GM21390 (cell line): ENCODE measurements around the gene COG2.
"Not testable (repeated sequence)": the region's sequence is repeated elsewhere in the genome, so short reads cannot be mapped to it uniquely, and the experiment has no call there.

Source experiments
- ATAC-seq: cut with Tn5 transposase; IDR thresholded peaks from one replicate; pipeline ENCODE4 v1.9.1; 2021; ENCODE audit not compliant: unreplicated experiment

Gene COG2

GRCh38 chr1:230669543-230669942 lies 27.3 kb downstream of the COG2 start:
- ATAC-seq, result no peak

DNA sequence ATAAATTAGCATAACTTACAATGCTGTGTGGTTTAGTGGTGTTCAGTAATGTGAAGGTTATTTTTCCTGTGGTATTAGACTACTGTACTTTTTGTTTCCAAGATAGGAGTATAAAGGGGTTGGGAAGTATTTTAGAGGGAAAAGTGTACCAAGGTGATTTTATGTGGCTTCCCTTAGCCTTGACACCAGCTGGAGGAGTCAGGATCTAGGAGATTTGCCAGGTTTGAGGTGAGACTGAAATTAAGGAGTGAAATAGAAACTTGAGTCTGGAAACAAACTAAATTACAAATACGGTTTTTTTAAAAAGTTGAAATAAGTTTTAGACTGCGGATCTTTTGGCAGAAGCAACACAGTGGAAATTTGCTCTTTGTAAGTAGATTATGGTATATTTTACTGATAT lies 32.3 kb downstream of the COG2 start:
- no peak for ATAC-seq

- no peak for ATAC-seq
Measured at GRCh38 chr1:230677200-230677599, 34.9 kb downstream of the COG2 start.

DNA sequence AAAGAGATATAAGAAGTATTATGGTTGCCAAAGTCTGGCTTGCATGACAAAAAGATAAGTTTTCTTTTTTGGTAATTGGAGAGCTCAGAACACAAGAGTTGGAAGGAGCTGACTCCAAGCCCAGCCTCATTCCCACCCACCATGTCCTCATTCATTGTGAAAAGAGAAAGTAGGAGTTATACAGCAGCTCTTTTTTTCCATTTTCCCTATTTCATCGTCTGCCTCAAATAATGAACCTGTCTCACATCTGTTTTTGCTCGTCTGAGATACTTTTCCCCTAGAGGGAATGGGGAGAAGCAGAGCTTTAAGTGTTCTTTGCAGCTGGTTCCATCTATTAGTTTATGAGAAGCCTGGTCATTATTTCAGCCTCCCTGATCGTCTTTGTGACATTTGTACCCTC lies 36.9 kb downstream of the COG2 start:
- no peak for ATAC-seq

GRCh38 chr1:230679825-230680224 lies 37.5 kb downstream of the COG2 start:
- ATAC-seq, result no peak

- no peak for ATAC-seq
Measured at GRCh38 chr1:230680300-230681025, 38.2 kb downstream of the COG2 start.

DNA sequence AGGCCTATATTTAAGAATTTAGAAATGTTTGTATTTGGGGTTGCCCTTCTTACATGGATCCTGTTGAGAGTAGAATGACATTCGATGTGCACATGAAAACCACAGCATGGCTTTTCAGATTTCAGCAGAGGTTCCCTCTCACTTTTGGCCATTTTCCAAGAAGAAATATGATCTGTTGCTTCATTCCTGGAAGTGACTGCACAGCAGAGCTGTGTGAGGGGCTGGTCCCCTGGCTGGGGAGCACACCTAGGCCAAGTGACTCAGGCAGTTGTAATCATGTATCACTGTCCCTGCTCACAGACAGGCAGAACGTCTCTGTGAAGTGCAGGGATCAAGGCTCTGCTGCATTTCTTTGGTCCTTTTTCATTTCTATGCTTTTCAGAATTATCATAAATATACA lies 39.3 kb downstream of the COG2 start:
- no peak for ATAC-seq

DNA sequence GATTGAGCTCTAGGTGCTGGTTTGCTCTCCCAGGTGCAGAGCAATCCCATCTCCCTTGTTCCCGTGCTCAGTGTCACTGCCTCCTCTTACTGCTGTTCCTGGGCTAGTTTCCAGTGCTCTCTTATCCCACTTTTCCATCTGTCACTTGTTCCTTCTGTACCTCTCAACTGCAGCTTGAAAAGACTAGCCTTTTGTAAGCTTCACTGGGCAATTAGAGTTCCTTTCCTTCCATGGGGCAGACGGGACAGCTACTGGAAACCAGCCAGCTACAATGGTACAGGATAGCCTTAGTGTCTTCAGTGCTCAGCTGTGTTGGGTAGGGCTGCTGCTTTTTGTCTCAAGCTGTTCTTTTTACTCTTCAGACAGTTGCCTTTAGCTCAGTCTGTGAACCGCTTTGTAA lies 40.0 kb downstream of the COG2 start:
- no peak for ATAC-seq

DNA sequence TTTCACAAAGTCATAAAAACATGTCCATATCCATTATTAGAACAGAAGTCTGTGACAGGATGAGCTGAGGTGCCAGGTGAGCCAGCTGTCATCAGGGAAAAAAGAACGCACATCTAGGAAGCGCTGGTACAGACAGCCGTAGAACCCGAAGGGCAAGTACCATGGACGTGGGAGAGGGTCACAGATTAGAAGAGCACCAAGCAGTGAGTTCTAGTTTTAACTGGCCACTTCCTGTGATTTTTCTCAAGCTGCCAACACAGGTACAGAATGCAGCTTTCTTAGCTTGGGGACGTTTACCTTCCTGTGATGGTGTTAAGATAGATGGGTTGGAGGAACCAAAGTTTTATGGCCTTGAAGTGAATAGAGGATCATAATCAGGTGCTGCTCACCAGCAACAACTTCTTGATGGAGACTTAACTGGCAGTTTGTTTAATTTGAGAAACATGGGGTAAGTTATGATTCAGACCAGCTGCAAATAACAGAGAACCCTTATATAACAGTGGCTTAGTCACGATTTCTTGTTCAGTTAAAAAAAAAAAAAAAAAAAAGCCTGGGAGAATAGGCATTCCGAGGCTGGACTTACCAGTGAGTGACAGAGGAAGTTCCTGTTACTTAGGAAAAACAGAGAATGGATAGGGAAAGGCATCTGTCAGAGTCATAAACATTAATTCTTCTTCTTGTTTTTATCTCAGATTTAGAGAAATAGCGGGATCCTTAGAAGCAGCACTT lies 40.8 kb downstream of the COG2 start:
- no peak for ATAC-seq

DNA sequence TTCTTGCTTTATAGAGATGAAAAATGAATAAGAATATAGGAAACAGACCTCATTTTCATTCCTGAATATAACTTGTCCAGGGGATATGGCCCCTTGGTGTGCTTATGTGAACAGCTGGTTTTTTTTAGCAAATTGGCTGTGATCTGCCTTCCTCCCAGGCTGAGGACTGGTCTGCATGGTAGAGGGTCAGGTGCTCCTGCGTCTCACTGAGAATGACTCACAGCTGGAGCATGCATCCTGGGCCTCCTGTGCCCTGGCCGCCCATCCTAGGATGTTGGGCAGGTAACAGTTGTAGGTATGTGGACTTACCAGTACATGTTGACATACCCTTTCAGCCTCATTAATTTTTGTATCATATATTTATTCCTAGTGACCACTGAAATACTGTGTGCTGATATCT lies 41.9 kb downstream of the COG2 start:
- no peak for ATAC-seq

DNA sequence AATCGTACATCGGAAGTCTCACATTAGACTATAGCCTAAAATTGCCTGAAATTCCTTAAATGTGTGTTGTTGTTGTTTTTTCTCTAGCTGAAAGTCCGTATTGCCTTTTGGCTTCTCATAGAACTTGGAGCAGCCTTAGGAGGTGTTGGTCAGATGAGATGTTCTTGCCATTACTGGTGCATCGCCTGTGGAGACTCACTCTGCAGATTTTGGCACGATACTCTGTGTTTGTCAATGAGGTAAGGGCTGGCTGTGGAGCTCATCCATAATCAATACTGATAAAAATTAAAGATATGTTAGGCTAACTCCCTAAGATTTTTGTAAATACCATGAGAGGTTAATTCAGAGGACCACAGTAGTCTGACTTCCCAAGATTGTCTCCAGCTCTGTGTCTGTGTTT lies 42.7 kb downstream of the COG2 start:
- no peak for ATAC-seq

- ATAC-seq, result no peak
Measured at GRCh38 chr1:230686747-230687146, 44.5 kb downstream of the COG2 start.

GRCh38 chr1:230690101-230690500 lies 47.8 kb downstream of the COG2 start:
- ATAC-seq, result no peak

- ATAC-seq, result no peak
Measured at GRCh38 chr1:230691615-230692014, 49.3 kb downstream of the COG2 start.

GRCh38 chr1:230693221-230693620 lies 50.9 kb downstream of the COG2 start:
- no peak for ATAC-seq

- ATAC-seq, result no peak
Measured at GRCh38 chr1:230693777-230694176, 51.5 kb downstream of the COG2 start.

GRCh38 chr1:230694464-230694863 lies 52.2 kb downstream of the COG2 start:
- ATAC-seq, result no peak

- no peak for ATAC-seq
Measured at GRCh38 chr1:230694991-230695390, 52.7 kb downstream of the COG2 start.

- ATAC-seq, result no peak
Measured at GRCh38 chr1:230696218-230696617, 53.9 kb downstream of the COG2 start.

DNA sequence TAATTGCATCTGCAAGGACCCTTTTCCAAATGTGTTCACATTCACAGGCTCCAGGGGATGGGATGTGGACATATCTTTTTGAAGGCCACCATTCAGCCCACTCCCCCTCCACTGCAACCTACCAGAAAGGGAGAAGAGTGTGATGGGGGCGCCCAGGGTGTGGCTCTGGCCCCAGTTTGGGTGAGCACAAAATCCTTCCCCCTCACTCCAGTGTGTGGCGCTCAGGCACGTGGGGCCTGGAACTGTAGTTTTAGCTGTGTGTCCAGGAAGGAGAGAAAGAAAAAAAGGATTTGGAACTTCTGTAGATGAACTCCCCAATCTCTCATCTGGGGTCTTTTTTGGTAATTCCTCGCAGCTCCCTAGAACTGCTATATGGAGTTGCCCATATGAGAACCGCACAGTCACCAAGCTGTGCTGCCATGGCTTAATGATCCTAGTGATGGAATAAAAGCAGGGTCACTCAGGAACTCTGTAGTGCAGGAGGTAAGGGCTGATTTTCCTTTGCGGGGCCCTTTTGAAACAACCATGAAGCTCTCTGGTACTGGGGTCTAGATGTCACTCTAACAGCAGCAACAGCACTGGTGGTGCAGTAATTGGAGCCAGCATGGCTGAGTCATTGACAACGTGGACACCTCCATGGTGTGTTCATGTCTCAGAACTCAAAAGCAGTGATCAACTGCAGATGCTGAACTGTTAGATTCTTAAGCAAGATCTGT lies 54.6 kb downstream of the COG2 start:
- ATAC-seq, result no peak

GRCh38 chr1:230698130-230698529 lies 55.8 kb downstream of the COG2 start:
- no peak for ATAC-seq

DNA sequence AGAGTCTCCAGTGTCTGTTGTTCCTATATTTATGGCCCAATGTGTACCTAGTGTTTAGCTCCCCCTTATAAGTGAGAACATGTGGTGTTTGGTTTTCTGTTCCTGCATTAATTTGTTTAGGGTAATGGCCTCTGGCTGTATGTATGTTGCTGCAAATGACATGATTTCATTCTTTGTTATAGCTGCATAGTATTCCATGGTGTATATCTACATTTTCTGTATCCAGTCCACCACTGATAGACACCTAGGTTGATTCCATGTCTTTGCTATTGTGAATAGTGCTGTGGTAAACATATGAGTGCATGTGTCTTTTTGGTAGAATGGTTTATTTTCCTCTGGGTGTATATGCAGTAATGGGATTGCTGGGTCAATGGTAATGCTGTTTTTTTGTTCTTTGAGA lies 56.7 kb downstream of the COG2 start:
- not testable (repeated sequence) for ATAC-seq
